ENCODE results near the gene TAT.
"Not testable (repeated sequence)": the region's sequence is repeated elsewhere in the genome, so short reads cannot be mapped to it uniquely, and the experiment has no call there.

TAT gene

DNA sequence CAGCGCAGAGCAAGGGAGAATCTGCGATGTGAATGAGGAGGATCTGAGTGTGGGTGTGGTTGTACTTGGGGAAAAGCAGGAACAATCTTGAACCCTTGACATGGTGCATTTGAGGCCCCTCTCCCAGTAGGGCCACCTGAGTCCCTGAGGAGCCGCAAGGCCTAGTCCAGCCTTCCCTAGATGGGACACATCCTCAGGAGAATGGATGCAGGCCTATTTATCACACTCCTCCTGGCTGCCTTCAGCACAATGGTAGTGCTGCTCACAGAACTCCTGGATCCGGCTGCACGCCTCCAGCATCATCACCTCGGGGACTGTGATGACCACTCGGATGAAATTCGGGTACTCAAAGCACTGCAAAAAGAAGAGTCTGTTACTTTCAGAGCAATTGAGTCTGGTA, 9.0 kb downstream of the TAT start:
- no peaks in the 10 kb centered on the region for H3K36me3 ChIP-seq
- H3K4me3 ChIP-seq = no peak overlapping the region
- no peaks in the 10 kb centered on the region for H3K27me3 ChIP-seq
- H3K27ac ChIP-seq = no peak overlapping the region
- H3K4me1 ChIP-seq = peaks cover 18 to 28% (median 22%) of the 10 kb centered on the region in 10 experiments
- no peak overlapping the region for H3K9ac ChIP-seq
- no peaks in the 10 kb centered on the region for H4K20me1 ChIP-seq
- peaks cover 2 to 4% (median 3%) of the 10 kb centered on the region in 11 experiments; a peak in 21 of 22 replicates for H3K9me3 ChIP-seq (replicated peaks in 1 of 11)
- TF ChIP-seq Cebpa-rat (IDR thresholded peaks at IDR 0.05) = no peak
- H3K4me2 ChIP-seq = no peak overlapping the region

DNA sequence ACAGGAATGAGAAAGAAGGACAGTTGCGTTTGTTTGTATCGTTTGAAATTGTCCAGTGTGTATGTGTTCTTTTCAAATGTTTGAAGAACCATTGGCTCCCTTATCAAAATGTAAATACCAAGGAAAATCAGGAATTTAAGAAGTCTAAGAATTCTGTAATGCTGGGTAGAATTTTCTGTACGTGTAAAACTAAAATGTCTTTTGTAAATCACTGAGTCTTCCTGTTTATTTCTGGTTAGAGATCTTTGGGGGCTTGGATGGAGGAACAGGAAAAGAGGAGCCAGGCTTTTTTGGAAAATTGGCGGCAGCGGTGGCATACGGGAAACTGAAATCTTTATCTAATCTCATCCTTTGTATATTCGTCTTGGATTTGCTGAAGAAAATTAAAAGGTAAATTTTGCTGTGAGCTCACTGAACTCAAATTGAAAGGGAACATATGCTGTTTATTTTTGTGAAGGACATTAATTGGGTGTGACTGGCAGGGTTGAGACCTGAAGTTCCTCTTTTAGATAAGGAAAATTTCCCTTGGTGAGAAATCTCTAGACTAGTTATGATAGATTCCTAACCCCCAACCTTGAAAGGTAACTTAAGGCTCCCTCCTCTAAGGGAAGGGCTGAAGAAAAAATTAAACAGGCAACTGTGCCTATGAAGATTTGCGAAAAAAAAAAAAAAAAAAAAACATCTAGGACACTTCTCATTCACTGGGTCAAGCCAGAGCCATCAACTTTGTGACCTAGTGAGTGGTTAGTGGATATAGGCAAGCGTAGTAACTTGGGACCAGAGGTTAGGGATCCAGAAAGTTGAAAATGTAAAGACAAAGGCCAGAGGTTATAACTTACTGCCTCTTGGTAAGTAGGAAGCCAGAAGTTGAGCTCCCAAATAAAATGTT, 10.8 kb downstream of the TAT start:
- Histone ChIP-seq H3K27me3 (no peaks in the 10 kb centered on the region), H3K27ac (peak overlapping the region; percentile 69 to 94 (median 89); a peak in 21 of 22 replicates), H3K4me1 (peaks cover 18 to 28% (median 22%) of the 10 kb centered on the region in 10 experiments), H4K20me1 (no peaks in the 10 kb centered on the region), H3K9me3 (replicated peaks in 1 of 11) (peaks cover 21 to 23% (median 22%) of the 10 kb centered on the region in 11 experiments), H3K9ac (peak overlapping the region; percentile 77 to 87 (median 85)), H3K4me3 (peak overlapping the region; percentile 58 to 73 (median 66)), H3K36me3 (no peaks in the 10 kb centered on the region), H3K4me2 (peak overlapping the region; percentile 68 to 89 (median 78))
- no peak for TF ChIP-seq Cebpa-rat (IDR thresholded peaks at IDR 0.05)

DNA sequence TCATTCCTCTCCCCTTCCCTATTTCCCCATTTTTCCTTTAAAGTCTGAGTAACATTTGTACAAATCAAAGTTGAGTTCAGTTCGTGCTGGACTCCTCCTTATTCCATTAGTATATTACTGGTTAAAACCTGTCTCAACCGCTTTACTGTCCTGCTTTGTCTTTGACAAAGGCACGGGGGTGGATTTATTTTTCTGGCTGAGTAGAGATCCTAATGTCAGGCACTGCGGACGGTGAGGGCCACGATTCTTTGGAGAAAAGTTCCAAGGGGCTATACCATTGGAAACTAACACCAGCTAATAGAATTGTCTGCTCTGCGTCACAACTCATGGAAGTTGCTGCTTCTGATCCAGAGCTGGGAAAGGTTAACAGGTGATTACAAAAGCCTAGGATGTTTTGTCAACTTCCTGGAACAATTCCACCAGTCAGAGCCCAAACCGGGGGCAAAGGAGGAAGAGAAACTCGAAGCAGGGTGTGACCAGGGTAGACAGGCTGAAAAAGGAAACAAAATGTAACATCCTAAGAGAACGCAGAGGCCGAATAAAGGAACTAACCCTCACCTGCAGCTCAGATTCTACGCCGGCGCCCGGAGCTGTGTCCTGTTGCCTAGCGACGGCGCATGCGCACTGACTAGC, 12.4 kb downstream of the TAT start:
- H3K4me1 ChIP-seq = peaks cover 18 to 28% (median 22%) of the 10 kb centered on the region in 10 experiments
- H3K9me3 ChIP-seq (replicated peaks in 1 of 11) = peaks cover 26 to 34% (median 30%) of the 10 kb centered on the region in 11 experiments
- peak overlapping the region; percentile 68 to 89 (median 78) for H3K4me2 ChIP-seq
- H3K4me3 ChIP-seq = peak overlapping the region; percentile 58 to 73 (median 66)
- TF ChIP-seq Cebpa-rat (IDR thresholded peaks at IDR 0.05) = no peak
- H3K36me3 ChIP-seq = no peaks in the 10 kb centered on the region
- no peaks in the 10 kb centered on the region for H4K20me1 ChIP-seq
- no peaks in the 10 kb centered on the region for H3K27me3 ChIP-seq
- peak overlapping the region; percentile 77 to 87 (median 85) for H3K9ac ChIP-seq
- peak overlapping the region; percentile 69 to 94 (median 89); a peak in 21 of 22 replicates for H3K27ac ChIP-seq

DNA sequence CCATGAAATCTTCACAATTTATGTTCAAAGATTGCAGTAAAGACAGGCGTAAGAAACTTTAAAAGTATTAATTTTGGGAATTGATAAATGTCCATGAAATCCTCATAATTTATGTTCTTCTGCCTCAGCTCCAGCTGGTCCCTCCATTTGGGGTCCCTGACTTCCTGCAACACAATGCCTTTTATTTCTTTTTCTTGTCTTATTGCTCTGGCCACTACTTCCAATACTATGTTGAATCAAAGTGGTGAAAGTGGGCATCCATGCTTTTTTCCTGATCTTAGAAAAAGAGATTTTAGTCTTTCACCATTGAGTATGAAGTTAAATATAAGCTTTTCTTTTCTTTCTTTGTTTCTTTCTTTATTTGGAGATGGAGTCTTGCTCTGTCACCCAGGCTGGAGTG, 14.3 kb downstream of the TAT start:
- Histone ChIP-seq H3K9ac (no peak overlapping the region), H3K27ac (no peak overlapping the region), H4K20me1 (no peaks in the 10 kb centered on the region), H3K9me3 (replicated peaks in 1 of 11) (peaks cover 26 to 40% (median 30%) of the 10 kb centered on the region in 11 experiments), H3K4me3 (no peak overlapping the region), H3K4me1 (peaks cover 18 to 28% (median 22%) of the 10 kb centered on the region in 10 experiments), H3K27me3 (no peaks in the 10 kb centered on the region), H3K36me3 (no peaks in the 10 kb centered on the region), H3K4me2 (no peak overlapping the region)
- no peak for TF ChIP-seq Cebpa-rat (IDR thresholded peaks at IDR 0.05)

DNA sequence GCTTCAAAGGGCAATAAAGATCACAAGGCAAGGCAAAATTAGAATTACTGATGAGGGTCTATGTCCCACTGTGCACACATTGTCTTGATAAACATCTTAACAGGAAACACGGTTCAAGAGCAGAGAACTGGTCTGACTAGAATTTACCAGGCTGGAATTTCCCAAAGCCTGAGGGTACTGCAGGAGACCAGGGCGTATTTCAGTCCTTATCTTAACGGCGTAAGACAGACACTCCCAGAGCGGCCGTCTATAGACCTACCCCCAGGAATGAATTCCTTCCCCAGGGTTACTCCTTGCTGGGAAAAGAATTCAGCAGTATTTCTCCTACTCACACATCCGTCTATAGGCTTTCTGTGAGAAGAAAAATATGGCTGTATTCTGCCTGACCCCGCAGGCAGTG, 15.0 kb downstream of the TAT start:
- not testable (repeated sequence) for H3K27me3 ChIP-seq, H3K36me3 ChIP-seq, H3K27ac ChIP-seq, H3K4me3 ChIP-seq, H3K4me2 ChIP-seq, H4K20me1 ChIP-seq, H3K9ac ChIP-seq
- Histone ChIP-seq H3K4me1 (peaks cover 18 to 28% (median 22%) of the 10 kb centered on the region in 10 experiments), H3K9me3 (replicated peaks in 1 of 11) (peaks cover 26 to 40% (median 30%) of the 10 kb centered on the region in 11 experiments)

DNA sequence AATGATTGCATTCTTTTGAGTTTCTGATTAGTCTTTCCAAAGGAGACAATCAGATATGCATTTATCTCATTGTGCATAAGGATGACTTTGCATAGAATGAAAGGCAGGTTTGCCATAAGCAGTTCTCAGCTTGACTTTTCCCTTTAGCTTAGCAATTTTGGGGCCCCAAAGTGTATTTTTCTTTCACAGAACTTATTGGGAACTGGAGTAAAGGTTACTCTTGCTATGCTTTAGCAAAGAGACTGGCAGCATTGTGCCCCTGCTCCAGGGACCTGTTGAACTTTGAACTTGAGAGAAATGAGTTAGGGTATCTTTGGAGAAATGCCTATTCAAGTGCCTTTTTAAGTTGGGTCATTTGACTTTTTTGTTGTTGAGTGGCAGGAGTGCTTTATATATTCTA, 17.0 kb downstream of the TAT start:
- Histone ChIP-seq H3K4me1 (peaks cover 6 to 11% (median 9%) of the 10 kb centered on the region in 10 experiments; a peak in 18 of 20 replicates), H3K27me3 (no peaks in the 10 kb centered on the region), H3K4me3 (no peak overlapping the region), H3K9me3 (replicated peaks in 1 of 11) (peaks cover 26 to 40% (median 30%) of the 10 kb centered on the region in 11 experiments), H3K36me3 (no peaks in the 10 kb centered on the region), H3K4me2 (no peak overlapping the region), H4K20me1 (no peaks in the 10 kb centered on the region), H3K9ac (no peak overlapping the region), H3K27ac (no peak overlapping the region)
- no peak for TF ChIP-seq Cebpa-rat (IDR thresholded peaks at IDR 0.05)

DNA sequence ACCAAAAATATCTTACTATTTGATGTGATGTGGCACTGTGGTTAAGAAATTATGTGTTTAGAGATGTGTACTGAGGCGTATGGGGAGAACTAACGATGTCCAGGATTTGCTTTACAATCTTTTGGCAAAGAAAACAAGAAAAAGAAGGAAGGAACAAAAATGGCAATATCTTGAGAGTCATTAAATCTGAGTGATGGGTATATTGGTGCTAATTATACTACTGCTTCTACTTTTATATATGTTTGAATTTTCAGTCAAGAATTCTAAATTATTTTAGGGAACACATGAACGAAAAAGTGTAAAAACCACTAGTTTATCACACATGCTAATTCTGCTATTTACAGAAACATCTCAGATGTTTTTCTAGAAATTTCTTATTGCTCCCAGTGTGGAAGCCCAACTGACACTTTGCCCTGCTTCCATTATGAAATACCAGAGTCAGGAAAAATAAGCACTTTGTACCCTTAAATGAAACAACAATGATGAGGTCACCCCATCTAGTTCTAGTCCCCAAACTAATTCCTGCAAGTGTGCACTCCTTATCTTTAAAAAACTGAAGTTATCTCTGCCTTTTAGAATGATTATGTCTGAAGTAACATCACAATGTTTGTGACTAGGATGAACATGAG, 18.8 kb downstream of the TAT start:
- Histone ChIP-seq H3K4me2 (no peak overlapping the region), H3K9ac (no peak overlapping the region), H3K4me1 (peaks cover 0 to 4% (median 0%) of the 10 kb centered on the region in 10 experiments; a peak in 1 of 20 replicates), H4K20me1 (no peaks in the 10 kb centered on the region), H3K9me3 (replicated peaks in 1 of 11) (peaks cover 23 to 37% (median 28%) of the 10 kb centered on the region in 11 experiments), H3K36me3 (no peaks in the 10 kb centered on the region), H3K27me3 (no peaks in the 10 kb centered on the region), H3K27ac (no peak overlapping the region), H3K4me3 (no peak overlapping the region)
- TF ChIP-seq Cebpa-rat (IDR thresholded peaks at IDR 0.05) = no peak

DNA sequence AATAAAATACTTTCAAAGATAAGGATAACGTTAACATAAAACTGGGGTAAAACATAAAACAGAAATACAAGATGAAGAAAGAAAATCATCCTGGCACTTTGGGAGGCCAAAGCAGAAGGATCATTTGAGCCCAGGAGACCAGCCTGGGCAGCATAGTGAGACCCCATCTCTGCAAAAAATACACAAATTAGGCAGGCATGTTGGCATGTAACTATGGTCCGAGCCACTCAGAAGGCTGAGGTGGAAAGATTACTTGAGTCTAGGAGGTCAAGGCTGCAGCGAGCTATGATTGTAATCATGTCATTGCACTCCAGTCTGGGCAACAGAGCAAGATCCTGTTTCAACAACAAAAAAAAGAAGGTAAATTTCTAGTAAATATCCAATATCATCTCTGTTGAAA, 19.6 kb downstream of the TAT start:
- Histone ChIP-seq H4K20me1 (no peaks in the 10 kb centered on the region), H3K9ac (no peak overlapping the region), H3K4me3 (no peak overlapping the region), H3K27me3 (no peaks in the 10 kb centered on the region), H3K27ac (no peak overlapping the region), H3K36me3 (no peaks in the 10 kb centered on the region), H3K4me1 (peaks cover 0 to 8% (median 0%) of the 10 kb centered on the region in 10 experiments; a peak in 2 of 20 replicates), H3K9me3 (replicated peaks in 1 of 11) (peaks cover 16 to 30% (median 20%) of the 10 kb centered on the region in 11 experiments), H3K4me2 (no peak overlapping the region)
- no peak for TF ChIP-seq Cebpa-rat (IDR thresholded peaks at IDR 0.05)
